Left colon (tissue), 2 donors: Measurements from ENCODE around the gene UBE4B. TPM values are rescaled to one million over a fixed set of nuclear protein-coding genes. Genes with fewer than 3 reads are reported as not detected.
"Not testable (repeated sequence)": the region's sequence is repeated elsewhere in the genome, so short reads cannot be mapped to it uniquely, and the experiment has no call there.

Experiments used
- ATAC-seq: fragments of 200-7000 bp; cut with Tn5 transposase; one replicate; pipeline ENCODE4 v1.9.1; 2020; ENCODE audit warnings: mild to moderate bottlenecking, moderate library complexity
- DNase-seq, 2 donors: peaks; one replicate each; pipeline ENCODE4 v3.0.0-alpha.2; 2020
- intact Hi-C, 2 donors: fragments of 100-400 bp; cut with DNase I in 1 of 2; cut with micrococcal nuclease in 1 of 2; formaldehyde crosslinking; loops; one replicate each; pipeline versions ENCODE4 v1.11.2 to v1.14.0; 2022; cut with DNase I, micrococcal nuclease
- total RNA-seq, 2 donors: library from RNA; stranded (reverse); fragmentation: NEBNext Ultra II Directional; extraction: Animal tissue kit (Norgen Biotek cat#: 25700); gene quantifications; one replicate each; pipeline ENCODE4 v1.2.1, GENCODE V29; 2021
- donor health status: DM: no; HTN: no; CAD: no.
- donor health status: DM: yes; HTN: yes; CAD: no.

The UBE4B gene
- total RNA-seq, 2 donors from 2014 or later, result 32.3 to 36.5 TPM

DNA sequence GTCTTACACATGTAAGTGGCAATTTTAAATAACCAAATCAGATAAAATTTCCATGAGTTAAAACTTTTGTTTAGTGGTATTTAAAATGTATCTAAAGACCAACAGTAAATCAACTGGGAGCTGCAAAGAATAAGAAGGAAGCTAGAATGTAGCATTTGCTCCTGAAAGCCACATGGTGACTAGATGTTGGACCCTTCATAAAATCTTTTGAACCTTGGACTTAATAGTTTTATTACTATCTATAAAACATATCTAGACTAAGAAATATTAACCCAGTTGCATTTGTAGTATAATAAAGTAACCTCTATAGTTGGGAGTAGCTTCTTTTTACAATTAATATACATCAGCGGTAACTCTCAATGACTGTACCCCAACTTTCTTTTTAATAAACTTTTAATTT lies 72.1 kb downstream of the UBE4B start:
- intact Hi-C loops, result no loop called here
- peak; percentile 88 for ATAC-seq

DNA sequence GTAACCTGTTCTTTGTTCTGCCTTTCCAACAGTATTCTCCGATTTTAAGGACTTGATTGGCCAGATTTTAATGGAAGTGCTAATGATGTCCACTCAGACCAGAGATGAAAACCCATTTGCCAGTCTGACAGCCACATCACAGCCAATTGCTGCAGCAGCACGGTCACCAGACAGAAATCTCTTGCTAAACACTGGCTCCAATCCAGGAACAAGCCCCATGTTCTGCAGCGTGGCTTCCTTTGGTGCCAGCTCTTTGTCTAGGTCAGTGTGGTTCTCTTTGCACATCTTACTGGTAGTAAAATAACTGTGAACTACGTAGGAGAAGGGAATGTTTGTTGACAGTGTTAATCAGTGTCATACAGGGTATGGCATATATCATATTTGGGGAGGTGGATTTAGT lies 72.7 kb downstream of the UBE4B start:
- ATAC-seq, result peak; percentile 86
- peak; percentile 53 to 75 for DNase-seq
- intact Hi-C loops, result no loop called here

More for the DNA sequence above, 72.1 kb downstream of the UBE4B start:
- no peak for DNase-seq

DNA sequence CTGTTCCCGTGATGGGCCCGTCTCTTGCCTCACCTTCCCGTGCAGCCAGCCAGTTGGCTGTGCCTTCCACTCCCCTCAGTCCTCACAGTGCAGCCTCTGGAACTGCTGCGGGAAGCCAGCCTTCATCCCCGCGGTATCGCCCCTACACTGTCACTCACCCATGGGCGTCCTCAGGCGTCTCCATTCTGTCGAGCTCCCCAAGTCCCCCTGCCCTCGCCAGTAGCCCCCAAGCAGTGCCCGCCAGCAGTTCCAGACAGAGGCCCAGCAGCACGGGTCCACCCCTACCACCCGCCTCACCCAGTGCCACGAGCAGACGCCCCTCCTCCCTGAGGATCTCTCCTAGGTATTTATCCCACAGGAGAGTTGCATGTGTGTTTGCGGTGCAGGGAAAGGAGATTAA lies 73.5 kb downstream of the UBE4B start:
- DNase-seq, result peak in 1 of 2 donors; percentile 9
- no peak for ATAC-seq
- intact Hi-C loops, result no loop called here

DNA sequence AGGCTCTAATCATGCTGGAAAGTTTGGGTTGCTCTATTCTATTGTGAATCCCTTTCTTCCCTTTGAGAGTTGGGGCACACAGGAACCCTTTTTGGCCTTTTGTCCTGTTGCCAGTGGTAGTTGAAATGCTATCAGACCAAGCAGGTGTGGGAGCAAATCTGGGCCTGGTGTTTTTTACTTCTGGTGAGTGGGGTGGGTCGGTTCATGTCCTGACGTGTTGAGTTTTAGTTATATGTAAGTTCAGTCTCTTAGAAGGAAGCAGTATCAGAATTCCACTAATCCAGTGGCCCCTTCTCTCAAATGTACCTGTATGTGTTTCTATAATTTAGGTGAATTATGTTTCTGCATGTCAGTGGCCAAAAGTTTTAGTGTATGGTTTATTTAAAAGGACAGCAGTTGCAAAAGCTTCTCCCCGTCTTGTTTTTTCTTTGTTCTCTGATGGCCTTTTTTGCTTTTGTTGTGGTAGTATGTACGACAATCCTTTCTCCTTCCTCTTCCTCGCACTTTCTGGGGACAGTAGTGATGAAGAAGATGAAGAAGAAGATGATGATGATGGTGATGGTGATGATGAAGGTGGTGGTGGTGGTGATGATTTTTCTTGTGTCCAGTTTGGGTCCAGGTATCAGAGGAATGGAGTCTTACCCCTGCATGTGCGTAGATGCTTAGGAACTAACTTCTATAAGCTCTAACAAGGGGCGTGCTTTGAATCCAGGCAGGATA lies 74.2 kb downstream of the UBE4B start:
- intact Hi-C loops, result no loop called here
- DNase-seq (no peak), ATAC-seq (no peak)

DNA sequence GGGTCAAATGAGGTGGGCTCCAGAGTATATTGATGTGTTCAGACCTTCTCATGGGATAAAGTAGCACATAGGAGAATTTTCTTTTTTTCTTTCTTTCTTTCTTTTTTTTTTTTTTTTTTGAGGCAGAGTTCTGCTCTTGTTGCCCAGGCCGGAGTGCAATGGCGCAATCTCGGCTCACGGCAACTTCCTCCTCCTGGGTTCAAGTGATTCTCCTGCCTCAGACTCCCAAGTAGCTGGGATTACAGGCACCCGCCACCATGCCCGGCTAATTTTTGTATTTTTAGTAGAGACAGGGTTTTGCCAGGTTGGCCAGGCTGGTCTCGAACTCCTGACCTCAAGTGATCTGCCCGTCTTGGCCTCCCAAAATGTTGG lies 74.7 kb downstream of the UBE4B start:
- intact Hi-C loops, DNase-seq, ATAC-seq: not testable (repeated sequence)

DNA sequence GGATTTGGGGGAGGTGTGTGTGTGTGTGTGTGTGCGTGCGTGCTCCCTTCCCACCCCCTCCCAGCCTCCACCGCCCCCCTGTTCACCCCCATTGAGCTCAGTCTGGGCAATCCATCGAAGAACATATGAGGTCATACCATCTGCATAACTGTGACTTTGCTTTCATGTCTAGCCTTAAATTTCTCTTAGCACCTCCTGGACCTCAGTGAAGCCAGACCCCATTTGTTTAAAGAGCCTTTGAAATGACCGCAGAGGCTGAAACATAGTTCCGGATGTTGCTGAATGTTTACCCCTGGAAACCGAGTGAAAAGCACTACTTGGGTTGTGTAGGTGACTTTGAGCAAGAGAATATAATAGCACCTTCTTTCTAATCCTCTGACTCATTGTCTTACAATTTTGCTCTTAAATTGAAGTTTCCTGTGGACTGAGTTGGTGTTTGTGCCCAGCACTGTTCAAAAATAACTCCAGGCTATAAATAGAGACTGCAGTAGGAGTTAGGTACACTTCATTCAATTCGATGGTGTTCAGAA lies 75.4 kb downstream of the UBE4B start:
- DNase-seq, result no peak
- intact Hi-C loops, result no loop called here
- ATAC-seq, result no peak

DNA sequence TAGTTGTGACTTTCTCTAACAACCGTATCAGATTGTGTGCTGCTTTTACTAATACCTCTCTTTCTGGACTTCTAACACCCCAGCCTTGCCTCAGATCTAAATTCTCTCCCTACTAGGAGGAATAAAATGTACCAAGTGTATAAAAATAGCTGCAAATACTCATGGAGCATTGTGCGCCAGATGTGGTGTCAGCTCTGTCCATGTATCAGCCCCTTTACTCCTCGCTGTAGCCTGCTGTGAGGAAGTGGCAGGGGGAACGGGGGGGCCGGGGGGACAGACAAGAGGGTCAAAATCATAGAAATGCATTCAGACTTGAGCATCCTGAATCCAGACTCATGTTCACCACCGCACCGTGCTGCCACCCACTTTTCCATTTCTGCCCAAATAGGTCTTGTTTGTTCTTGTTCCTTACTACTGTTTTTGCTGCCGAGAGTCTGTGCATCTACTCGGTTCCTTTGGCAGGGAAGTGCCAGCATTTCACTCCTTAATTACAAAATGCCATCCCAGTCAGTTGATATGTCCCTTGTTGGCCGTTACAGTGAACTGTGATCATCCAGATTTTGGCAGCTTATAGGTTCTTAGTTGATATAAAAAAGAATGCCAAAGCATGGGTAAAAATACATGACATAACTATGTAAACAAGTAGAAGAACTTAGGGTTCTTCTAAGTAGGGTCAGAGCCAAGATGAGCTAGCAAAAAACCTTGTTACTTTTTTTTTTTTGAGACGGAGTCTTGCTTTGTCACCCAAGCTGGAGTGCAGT lies 76.4 kb downstream of the UBE4B start:
- ATAC-seq (no peak), DNase-seq (no peak)
- intact Hi-C loops, result no loop called here

DNA sequence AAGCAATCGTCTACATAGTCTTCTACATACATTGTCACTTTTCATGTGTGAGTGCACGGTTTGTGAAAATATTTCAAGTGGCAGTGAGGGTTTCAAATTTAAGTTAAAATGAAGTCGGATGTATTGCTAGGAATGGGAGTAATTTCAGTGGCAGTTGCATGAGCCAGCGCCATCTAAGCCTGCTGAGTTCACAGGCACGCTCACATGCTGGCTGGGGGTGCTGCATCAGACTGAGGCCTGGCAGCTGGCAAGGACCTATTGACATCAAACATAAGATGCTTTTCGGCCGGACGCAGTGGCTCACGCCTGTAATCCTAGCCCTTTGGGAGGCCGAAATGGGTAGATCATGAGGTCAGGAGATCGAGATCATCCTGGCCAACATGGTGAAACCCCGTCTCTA lies 80.7 kb downstream of the UBE4B start:
- ATAC-seq, result no peak
- intact Hi-C loops, result no loop called here
- no peak for DNase-seq

DNA sequence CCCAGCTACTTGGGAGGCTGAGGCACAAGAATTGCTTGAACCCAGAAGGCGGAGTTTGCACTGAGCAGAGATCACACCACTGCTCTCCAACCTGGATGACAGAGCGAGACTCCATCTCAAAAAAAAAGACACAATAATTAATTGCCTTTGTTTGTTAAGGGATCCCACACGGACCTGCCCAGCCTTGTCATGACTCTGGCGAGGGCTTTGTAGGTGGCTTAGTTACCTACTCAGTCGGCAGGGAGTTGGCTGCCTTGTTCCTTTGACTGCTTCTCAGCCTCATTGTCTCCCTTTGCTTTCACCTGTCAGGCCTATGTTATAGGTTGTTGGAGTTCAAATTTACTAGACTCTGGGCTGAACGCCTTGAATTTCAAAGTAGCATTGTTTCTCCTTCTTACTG lies 82.0 kb downstream of the UBE4B start:
- DNase-seq (no peak), ATAC-seq (no peak)
- intact Hi-C loops, result no loop called here

DNA sequence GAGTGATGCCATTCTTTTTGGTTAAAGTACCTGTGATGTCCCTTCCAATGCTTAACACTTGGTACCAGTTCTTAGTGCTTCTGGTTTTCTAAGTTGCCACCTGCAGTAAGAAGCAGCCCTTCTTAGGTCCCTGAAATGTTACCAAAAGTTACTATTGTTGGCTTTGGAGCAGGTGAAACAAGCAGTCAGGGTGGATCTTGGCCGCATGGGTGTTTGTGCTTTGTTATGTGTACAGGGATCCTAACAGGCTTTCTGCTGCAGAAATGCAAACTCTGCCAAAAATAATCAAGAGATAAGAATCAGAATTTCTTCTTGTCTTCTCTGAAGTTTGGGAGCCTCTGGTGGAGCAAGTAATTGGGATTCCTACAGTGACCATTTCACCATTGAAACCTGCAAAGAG lies 84.4 kb downstream of the UBE4B start:
- DNase-seq (no peak), ATAC-seq (no peak)
- intact Hi-C loops, result no loop called here

DNA sequence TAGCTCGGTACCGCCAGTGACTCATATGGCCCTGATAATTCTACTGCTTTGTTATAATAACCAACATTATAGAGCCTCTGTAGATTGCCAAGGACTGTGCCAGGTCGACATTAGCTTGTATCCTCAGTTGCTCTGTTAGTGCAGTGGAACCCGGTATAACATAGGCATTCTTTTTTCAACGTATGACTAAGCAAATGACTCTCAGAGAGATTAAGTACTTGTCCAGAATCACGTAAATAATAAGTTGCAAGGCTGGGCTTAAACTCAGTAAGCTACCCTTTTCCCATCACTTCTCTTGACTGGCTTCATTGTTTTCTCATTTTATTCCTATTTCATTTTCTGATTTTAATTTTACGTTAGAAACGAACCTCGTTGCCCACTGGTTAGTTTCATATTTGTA lies 85.1 kb downstream of the UBE4B start:
- intact Hi-C loops, result no loop called here
- no peak for ATAC-seq
- no peak for DNase-seq

DNA sequence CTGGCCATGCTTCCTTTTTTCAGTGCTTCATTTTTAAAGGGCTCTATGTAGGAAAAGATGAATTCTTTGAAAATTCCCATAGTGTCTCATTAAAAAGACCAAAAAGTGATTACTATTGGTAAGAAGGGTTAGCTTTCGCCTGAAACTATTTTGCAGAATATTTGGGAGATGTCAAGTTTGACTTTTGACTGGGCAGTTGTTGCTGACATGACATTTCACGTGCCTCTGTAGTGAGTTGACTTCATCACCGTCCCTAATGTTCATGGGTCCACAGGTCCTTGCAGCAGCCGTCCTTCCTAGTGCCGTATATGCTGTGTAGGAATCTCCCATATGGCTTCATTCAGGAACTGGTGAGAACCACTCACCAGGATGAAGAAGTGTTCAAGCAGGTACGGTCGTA lies 88.9 kb downstream of the UBE4B start:
- ATAC-seq, result no peak
- intact Hi-C loops, result no loop called here
- no peak for DNase-seq

DNA sequence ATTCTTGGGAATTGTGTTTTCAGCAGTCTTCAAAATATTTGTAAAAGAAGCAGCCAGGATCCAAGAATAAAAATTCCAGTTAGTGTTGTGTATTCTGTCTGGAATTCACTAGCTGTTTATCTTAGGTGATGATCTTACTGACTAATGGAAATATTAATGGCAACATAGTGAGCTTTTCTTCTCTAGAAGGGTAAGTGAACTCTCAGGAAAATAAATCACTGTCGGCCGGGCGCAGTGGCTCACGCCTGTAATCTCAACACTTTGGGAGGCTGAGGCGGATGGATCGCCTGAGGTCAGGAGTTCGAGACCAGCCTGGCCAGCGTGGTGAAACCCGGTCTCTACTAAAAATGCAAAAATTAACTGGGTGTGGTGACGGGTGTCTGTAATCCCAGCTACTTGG lies 90.2 kb downstream of the UBE4B start:
- intact Hi-C loops, result no loop called here
- ATAC-seq (no peak), DNase-seq (no peak)

DNA sequence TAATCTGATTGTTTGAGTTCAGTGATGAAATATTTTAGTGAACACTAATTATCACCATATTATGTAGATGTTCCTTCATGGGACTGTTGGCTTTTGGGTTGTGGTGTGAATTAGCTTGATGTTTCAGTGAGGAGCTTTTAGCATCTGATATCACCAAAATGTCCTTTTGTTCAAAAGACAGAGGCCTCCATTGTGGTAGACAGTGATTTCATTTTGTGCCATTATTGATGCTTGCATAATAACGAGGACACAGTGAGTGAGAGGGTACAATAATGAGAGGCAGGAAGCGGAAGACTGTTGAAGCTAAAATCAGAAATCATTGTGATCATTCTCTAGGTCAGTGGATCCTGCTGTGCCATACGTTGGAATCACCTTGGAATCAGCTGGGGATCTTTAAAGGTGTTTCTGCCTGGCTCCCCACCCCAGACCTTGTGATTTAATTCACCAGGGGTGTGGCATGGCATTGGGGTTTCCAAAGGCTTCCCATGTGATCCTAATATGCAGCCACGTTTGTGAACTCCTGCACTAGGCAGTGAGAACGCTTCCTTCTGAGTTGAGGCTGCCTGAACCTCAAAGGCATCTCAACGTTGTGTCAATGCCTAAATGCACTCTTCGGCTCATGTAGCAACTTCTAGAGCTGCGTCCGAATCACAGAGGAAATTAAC lies 95.5 kb downstream of the UBE4B start:
- ATAC-seq (no peak), DNase-seq (no peak)
- intact Hi-C loops, result no loop called here

DNA sequence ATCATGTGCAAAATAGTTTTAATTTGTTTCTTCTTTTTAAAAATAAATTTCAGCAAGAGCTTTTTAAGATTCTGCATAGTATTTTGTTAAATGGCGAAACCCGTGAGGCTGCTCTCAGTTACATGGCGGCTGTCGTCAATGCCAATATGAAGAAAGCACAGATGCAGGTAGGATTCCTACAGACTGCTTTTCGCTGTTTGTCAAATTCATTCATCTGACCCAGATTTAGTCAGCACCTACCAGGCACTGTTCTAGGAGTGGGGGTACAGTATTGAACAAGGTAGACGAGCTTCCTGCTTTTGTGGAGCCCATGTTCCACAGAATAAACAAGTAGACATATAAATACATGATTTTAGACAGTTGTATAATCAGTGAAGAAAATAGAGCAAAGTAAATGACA lies 99.6 kb downstream of the UBE4B start:
- ATAC-seq, result no peak
- intact Hi-C loops, result no loop called here
- DNase-seq, result no peak

DNA sequence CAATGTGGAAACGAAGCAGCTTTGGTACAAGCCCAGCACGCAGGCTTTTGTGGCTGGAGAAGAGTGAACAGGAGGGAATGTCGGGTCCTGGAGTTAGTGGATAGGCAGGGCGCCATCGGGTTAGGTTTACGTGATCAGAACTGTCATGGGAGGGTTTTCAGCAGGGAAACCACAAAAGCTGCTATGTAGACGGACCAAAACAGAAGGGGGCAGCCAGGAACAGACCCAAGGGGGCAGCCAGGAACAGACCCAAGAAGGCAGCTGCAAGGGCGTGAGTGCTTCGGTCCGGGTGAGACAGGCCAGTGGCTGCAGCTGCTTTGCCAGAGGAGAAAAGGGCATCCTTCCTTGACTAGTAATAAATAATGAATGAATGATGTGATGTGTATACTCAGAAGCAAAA lies 100.1 kb downstream of the UBE4B start:
- intact Hi-C loops, result no loop called here
- DNase-seq (no peak), ATAC-seq (no peak)

DNA sequence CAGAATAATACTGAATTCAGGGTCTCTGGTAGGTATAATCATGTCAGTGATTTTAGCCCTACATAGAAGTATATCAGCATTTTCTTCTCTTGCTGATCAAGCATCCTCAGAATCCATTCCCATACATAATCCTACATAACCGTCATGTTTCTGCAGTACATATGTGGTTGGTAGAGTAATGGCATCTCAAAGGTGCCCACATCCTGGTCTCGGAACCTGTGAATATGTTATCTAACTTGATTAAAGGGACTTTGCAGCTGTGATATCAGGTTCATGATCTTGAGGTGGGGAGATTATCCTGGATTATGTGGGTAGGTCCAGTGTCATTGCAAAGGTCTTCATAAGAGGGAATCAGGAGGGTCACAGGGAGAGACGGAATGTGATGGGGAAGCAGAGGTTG lies 108.2 kb downstream of the UBE4B start:
- intact Hi-C loops, result no loop called here
- no peak for DNase-seq
- no peak for ATAC-seq

DNA sequence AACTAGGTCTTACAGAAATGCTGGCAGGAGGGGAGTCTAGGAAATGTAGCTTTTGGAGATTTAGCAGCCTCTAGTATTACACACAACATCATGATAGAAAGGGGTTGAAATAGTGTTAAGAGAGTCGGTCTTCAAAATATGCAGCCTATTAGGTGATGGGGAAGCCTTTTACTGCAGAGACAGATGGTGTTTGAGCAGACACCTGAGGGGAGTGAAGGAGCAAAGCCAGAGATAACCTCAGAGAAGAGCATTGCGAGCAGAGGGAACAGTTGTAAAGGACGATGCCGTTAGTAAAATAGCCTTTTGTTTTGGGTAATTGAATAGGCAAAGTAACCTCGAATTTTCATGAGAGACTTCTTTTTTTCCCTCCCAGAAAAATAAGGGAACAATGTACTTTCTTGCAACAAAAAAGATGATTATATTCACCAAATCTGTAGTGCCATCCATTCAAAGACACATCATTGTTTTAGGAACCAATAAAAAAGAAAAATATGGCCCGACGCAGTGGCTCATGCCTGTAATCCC lies 111.3 kb downstream of the UBE4B start:
- no peak for DNase-seq
- ATAC-seq, result no peak
- intact Hi-C loops, result no loop called here

DNA sequence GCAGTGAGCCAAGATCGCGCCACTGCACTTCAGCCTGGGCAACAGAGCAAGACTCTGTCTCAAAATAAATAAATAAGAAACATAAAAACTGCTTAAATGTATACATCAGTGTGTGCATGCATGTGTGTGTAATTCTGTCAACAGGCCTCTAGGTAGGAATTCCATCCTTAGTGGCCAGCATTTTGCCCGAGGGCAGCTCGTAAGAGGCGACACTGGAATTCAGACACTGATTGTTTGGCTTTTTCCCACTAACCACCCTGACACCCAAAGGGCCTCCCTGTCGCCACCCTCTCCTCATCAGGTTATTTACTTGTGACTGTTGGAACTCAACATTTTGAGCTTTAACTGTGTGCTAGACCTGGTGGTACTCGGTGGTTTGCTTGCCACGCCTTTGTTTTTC lies 113.6 kb downstream of the UBE4B start:
- intact Hi-C loops, result no loop called here
- ATAC-seq (no peak), DNase-seq (no peak)

DNA sequence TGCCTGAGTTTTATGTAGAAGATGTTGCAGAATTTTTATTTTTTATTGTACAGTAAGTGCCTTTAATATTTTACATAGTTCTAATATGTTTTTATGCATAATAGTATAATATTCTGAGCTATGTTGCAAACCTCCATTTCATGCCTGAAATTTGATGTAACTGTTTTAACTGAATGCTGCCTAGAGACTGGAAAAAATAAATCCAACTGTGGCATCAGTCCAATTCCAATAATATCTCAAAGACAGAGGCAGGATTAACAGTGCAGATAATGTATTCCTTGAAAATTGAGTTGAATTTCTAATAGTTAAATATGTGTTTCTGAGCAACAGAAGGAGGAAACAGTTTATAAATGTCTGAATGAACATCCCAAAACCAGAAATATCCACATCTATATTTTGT lies 116.5 kb downstream of the UBE4B start:
- DNase-seq (no peak), ATAC-seq (no peak)
- intact Hi-C loops, result no loop called here
